Gastrocnemius medialis (tissue), 4 donors: ENCODE results near the gene USP12.

ENCODE experiments used
- POLR2A ChIP-seq, 2 donors: fragments of 450-650 bp; IDR thresholded peaks; one replicate each; pipeline ENCODE4 v1.6.1; 2017; ENCODE audit warnings: antibody characterized with exemption in 2 of 2, mild to moderate bottlenecking in 2 of 2, moderate library complexity in 2 of 2
- TF ChIP-seq, protein P1 (sequence below), 5 experiments: fragments of 450-650 bp in 3 of 5; fragments of 200-600 bp in 2 of 5; sonication (generic) in 2 of 5; IDR thresholded peaks in 4 of 5; conservative IDR thresholded peaks in 1 of 5; 1 replicate in 4 of 5; 2 replicates in 1 of 5; pipeline ENCODE4 v1.5.1; 2016 to 2019; ENCODE audit warnings: antibody characterized with exemption in 5 of 5, mild to moderate bottlenecking in 3 of 5, moderate library complexity in 3 of 5

DNA sequence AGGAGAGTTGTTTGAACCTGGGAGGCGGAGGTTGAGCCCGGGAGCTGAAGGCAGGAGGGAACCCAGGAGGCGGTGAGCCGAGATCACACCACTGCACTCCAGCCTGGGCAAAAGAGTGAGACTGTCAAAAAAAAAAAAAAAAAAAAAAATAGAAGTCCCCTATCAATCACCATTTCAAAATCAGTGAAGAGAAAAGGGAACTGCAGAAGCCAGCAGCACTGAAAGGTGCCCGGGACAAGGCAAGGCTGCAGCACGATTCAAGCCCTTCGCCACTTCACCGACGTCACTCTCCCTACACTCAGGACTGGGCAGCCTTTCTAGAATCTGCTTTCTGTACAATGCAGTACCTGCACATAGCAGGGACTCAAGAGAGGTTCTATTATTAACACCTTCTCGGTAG lies 21.9 kb upstream of the USP12 start:
- TF ChIP-seq, protein P1, sequence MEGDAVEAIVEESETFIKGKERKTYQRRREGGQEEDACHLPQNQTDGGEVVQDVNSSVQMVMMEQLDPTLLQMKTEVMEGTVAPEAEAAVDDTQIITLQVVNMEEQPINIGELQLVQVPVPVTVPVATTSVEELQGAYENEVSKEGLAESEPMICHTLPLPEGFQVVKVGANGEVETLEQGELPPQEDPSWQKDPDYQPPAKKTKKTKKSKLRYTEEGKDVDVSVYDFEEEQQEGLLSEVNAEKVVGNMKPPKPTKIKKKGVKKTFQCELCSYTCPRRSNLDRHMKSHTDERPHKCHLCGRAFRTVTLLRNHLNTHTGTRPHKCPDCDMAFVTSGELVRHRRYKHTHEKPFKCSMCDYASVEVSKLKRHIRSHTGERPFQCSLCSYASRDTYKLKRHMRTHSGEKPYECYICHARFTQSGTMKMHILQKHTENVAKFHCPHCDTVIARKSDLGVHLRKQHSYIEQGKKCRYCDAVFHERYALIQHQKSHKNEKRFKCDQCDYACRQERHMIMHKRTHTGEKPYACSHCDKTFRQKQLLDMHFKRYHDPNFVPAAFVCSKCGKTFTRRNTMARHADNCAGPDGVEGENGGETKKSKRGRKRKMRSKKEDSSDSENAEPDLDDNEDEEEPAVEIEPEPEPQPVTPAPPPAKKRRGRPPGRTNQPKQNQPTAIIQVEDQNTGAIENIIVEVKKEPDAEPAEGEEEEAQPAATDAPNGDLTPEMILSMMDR (IDR thresholded peaks at IDR 0.05 in 4 of 5, conservative IDR thresholded peaks at IDR 0.05 in 1 of 5) = no peak
- no peak for TF ChIP-seq POLR2A (IDR thresholded peaks at IDR 0.05)
